Measurements from ENCODE around the gene TTLL12.

- TF ChIP-seq CTCF (conservative IDR thresholded peaks at IDR 0.05) (no peak), EZH2 (IDR thresholded peaks at IDR 0.05; ENCODE audit: low read depth) (no peak)
These were observed 31.1 kb downstream of the TTLL12 start for GRCh38 chr22:43155789-43156188.
